T47D (cell line): ENCODE results near the gene ATXN3L.

ENCODE experiments used
- DNase-seq, 2 experiments: peaks; one replicate each; pipeline versions ENCODE4 v3.0.0 to v3.0.0-alpha.2; 2011 to 2012; ENCODE audit warnings: low read depth in 1 of 2, low spot score in 1 of 2
- JUND ChIP-seq: IDR thresholded peaks from 2 replicates; pipeline ENCODE4 v1.6.1; 2012; ENCODE audit warnings: low read depth
- in situ Hi-C: cut with HindIII; loops from 2 replicates; pipeline ENCODE4 v1.10.0; 2016; ENCODE audit warnings: low sequenced_read_pairs, low pct_unique_long_range_greater_than_20kb

Gene ATXN3L

DNA sequence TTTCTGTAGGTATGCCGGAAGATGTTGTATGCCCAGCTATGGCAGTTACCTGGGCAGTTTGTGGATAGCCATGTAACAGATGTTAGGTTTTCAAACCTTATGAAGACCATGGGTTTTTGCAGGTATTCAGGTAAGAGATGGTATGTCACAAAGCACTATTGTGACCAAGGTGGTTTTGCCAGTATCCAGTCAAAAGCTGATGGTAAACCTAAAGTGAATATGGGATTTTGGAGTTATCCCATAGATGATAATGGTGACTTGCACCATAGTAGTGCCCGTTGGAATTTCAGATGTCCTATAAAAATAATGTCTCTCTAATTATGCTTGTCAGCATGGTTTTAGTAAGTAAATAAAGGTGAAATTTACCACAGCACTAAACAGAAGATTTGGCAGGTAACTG is at the start of gene ATXN3L:
TSS of gene ATXN3L (minus strand) at position 101 of the 400 bp plus-strand sequence. CDS start 119 bp downstream, outside the sequence.
- no peak for DNase-seq
- TF ChIP-seq JUND: no peak
- in situ Hi-C loops: no loop called here

DNA sequence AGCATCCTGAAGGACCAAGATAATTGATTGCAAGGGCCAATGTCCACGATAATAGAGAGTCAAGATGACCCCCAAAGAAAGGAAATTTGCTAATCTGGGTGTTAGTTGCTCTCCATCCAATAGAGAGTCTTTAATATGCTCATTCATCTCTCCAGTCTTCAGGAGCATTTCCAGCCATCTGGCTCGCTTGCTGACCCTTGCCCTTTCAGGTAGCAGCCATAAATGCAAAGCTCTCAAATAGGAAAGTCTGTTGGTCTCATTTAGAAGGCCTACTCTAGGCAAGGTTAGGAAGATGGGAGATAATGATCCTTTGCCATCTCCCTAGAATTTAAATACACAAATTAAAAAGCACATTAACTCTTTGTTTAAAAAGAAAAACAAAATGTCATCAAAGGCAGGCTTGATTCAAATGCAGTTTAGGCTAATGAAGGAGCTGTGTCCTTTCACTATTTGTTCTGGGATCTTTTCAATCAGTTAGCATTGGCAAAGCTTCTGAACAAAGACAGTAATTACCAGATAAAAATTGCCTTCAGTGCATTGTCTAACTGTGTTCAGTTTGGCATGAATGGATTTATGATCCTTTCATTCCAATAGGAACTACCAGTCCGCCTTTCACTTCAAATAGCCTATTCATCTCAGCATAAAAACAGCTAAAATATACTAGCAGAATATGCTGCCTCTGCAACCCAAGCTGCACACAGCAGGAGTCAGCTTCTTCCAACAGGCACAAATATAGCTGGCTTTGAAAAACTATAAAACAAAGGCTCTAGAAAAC is 49.6 kb upstream of the ATXN3L start:
- in situ Hi-C loops: no loop called here
- peak in 1 of 2 experiments; percentile 53 for DNase-seq
- no peak for TF ChIP-seq JUND

DNA sequence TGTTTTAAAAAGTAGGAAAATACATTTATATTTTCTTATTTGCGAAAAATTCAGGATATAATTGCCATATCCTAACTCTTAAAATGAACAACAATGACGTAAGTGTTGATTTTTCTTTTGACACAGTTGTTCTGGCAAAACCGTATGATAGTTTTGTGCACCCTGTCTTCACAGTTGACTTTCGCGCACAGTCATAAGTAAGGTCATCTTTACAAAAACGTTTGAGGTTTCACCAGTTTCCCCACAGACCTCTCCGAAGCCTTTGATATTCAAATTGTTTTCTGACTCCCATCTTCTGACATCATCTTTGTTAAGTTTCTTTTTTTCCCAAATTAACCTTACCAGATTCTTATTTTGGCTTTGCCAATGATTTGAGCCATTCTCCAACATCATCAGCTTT is 48.1 kb upstream of the ATXN3L start:
- in situ Hi-C loops: no loop called here
- TF ChIP-seq JUND: no peak
- DNase-seq: no peak

DNA sequence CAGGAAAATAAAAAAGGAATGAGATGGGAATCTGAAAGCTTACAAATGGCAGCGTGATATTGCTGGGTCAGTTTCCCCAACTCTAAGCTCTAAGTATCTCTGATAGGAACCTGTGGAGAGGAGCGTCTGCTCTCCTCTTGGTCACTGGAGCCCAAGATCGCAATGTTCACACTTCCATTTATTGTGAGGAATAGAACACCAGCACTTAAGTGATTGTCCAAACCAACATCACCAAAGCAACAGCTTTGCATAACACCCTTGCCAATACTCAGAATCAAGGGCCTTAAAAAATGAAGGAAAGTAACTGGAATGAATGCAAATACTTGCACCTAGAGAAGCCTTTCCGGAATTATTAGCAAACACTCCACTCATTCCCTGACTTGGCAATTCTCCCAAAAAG is 46.8 kb upstream of the ATXN3L start:
- in situ Hi-C loops: no loop called here
- no peak for TF ChIP-seq JUND
- no peak for DNase-seq

DNA sequence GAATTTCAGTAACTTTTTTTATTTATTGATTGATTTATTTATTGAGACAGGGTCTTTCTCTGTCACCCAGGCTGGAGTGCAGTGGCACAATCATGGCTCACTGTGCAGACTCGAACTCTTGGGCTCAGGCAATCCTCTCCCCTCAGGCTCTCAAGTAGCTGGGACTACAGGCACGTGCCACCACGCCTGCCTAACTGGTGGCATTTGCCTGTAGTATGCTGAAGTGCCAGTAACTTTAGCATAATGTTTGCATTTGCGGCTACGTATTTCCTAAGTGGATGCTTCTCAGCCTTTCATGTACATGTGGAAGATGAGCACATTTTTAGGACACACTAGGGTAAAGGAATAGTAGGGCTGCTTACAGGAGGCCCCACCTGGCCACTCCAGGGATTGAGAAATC is 45.3 kb upstream of the ATXN3L start:
- no peak for DNase-seq
- in situ Hi-C loops: no loop called here
- no peak for TF ChIP-seq JUND

- no peak for DNase-seq
- in situ Hi-C loops: no loop called here
- no peak for TF ChIP-seq JUND
Measured at GRCh38 chrX:13364230-13364857, 44.5 kb upstream of the ATXN3L start.

- in situ Hi-C loops: no loop called here
- no peak for TF ChIP-seq JUND
- DNase-seq: peak in 1 of 2 experiments; percentile 24
Measured at GRCh38 chrX:13360146-13360545, 40.3 kb upstream of the ATXN3L start.

DNA sequence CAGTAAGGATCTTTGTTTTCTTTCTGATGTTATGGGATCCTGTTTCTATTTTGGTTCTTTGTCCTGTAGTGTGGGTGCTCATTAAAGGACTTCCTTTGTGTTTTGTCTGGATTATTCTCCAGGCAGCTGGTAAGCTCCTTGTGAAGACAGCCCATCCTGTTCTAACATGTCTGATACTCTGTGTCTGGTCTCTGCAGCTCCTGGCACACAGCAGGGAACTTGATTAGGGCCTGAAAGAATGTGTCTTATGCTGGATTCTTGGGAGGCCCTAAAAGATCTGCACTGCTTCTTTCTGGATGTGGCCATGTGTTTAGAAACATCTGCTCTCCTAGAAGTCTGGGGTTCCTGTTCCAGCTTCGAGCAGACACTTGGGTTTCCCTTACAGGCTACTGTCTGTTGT is 38.1 kb upstream of the ATXN3L start:
- no peak for TF ChIP-seq JUND
- DNase-seq: no peak
- in situ Hi-C loops: no loop called here

DNA sequence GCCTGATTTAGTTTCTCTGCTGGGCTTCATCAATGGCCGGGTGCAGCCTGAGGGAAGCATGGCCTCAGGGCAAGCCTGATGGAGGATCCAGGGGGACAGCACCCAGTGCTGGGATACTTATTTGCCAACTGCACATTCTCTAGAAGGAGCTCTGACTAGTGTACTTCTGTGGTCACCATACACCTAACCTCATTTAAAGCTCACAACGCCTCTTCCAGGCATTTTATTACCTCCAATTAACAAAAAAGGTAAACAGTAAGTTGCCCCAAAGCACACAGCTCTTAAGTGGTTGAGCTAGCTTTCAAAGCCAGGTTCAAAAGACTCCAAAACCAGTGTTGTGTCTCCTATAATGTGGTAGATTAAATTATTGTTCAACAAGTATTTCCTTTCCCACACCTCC is 26.8 kb upstream of the ATXN3L start:
- no peak for TF ChIP-seq JUND
- peak in 1 of 2 experiments; percentile 60 for DNase-seq
- in situ Hi-C loops: no loop called here

- DNase-seq: no peak
- no peak for TF ChIP-seq JUND
- in situ Hi-C loops: no loop called here
Measured at GRCh38 chrX:13345438-13345837, 25.6 kb upstream of the ATXN3L start.

GRCh38 chrX:13345037-13345436 is 25.2 kb upstream of the ATXN3L start:
- in situ Hi-C loops: no loop called here
- no peak for TF ChIP-seq JUND
- no peak for DNase-seq

- in situ Hi-C loops: no loop called here
- no peak for TF ChIP-seq JUND
- peak in 1 of 2 experiments; percentile 4 for DNase-seq
Measured at GRCh38 chrX:13341491-13342101, 21.7 kb upstream of the ATXN3L start.

DNA sequence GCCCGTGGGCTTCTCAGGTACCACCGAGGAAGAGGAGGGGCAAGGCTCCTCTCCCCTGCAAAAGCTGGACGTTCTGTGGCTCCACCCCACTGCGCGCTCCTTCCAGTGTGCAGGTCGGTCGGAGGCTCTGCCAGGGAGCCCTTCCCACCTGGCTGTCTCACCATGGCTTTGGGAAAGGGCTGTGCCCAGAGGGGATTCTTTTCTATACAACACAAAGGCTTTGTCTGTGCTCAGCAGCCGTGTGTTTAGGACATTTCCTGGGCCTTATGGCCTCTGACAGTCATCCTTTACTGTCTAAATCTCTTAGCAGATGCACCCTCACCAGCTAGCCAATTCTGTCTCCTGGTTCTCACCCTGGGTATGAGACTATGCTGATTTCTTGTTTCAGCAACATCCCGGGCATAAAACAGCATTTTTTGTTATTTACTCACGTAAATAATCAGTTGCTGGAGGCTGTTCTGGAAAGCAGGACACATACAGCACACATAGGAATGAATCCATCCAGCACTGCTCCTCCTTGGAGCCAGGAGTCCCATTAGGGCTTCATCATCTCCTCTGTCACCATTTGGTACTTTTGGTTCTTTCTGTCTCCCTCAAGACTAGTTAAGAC is 20.4 kb upstream of the ATXN3L start:
- in situ Hi-C loops: no loop called here
- TF ChIP-seq JUND: no peak
- DNase-seq: no peak
